GM19099 (cell line): Measurements from ENCODE around the gene PTPN11.

ENCODE experiments used
- POLR2A ChIP-seq: IDR thresholded peaks from 3 replicates; pipeline ENCODE4 v1.6.1; 2011; ENCODE audit warnings: low read depth; ENCODE audit not compliant: insufficient read length; ENCODE audit errors: extremely low read depth

The PTPN11 gene

GRCh38 chr12:112479413-112479812, 60.7 kb downstream of the PTPN11 start:
- TF ChIP-seq POLR2A: no peak

- no peak for TF ChIP-seq POLR2A
Measured at GRCh38 chr12:112480931-112481330, 62.2 kb downstream of the PTPN11 start.

GRCh38 chr12:112482733-112483132, 64.0 kb downstream of the PTPN11 start:
- TF ChIP-seq POLR2A: no peak

GRCh38 chr12:112486361-112486760, 67.6 kb downstream of the PTPN11 start:
- TF ChIP-seq POLR2A: no peak

GRCh38 chr12:112488257-112488876, 69.6 kb downstream of the PTPN11 start:
- TF ChIP-seq POLR2A: no peak

GRCh38 chr12:112489456-112489855, 70.7 kb downstream of the PTPN11 start:
- no peak for TF ChIP-seq POLR2A

GRCh38 chr12:112496496-112496895, 77.7 kb downstream of the PTPN11 start:
- no peak for TF ChIP-seq POLR2A

GRCh38 chr12:112498580-112498979, 79.8 kb downstream of the PTPN11 start:
- TF ChIP-seq POLR2A: no peak

- TF ChIP-seq POLR2A: no peak
Measured at GRCh38 chr12:112503512-112503911, 84.8 kb downstream of the PTPN11 start.

- TF ChIP-seq POLR2A: no peak
Measured at GRCh38 chr12:112506513-112507166, 87.9 kb downstream of the PTPN11 start.

- no peak for TF ChIP-seq POLR2A
Measured at GRCh38 chr12:112513471-112513870, 94.7 kb downstream of the PTPN11 start.

GRCh38 chr12:112514456-112514855, 95.7 kb downstream of the PTPN11 start:
- TF ChIP-seq POLR2A: no peak

- no peak for TF ChIP-seq POLR2A
Measured at GRCh38 chr12:112514926-112515642, 96.3 kb downstream of the PTPN11 start.

GRCh38 chr12:112515868-112516267, 97.1 kb downstream of the PTPN11 start:
- no peak for TF ChIP-seq POLR2A

GRCh38 chr12:112517730-112518364, 99.1 kb downstream of the PTPN11 start:
- no peak for TF ChIP-seq POLR2A

GRCh38 chr12:112518365-112518735, 99.6 kb downstream of the PTPN11 start:
- TF ChIP-seq POLR2A: no peak
